Measurements from ENCODE around the gene GLYATL1. TPM values are rescaled to one million over a fixed set of nuclear protein-coding genes. Genes with fewer than 3 reads are reported as not detected.

Gene GLYATL1
- total and polyA plus RNA-seq, 7 donors, result not detected

GRCh38 chr11:58980159-58980843, 41.0 kb downstream of the GLYATL1 start:
- no peak for TF ChIP-seq CTCF (IDR thresholded peaks at IDR 0.05)
- ATAC-seq (no peak), DNase-seq (no peak)
- WGBS, 3 donors, result 60 to 74% (median 61%) methylated on average over 8 of the region's 8 CpGs
- H3K9me3 ChIP-seq, result peaks cover 5% of the 10 kb centered on the region
- H3K36me3 ChIP-seq (ENCODE audit: insufficient read depth in 1 of 2, low read depth in 1 of 2), result no peaks in the 10 kb centered on the region
- no peaks in the 10 kb centered on the region for H3K4me1 ChIP-seq
- no peak overlapping the region for H3K4me3 ChIP-seq
- intact Hi-C loops (cut with DNase I), result loop anchor here in 1 of 2 donors (10.0 kb wide), 1 partner anchor 344 kb away; no protein-coding TSS in a partner anchor
- no peak overlapping the region for H3K27ac ChIP-seq
- no peaks in the 10 kb centered on the region for H3K27me3 ChIP-seq (ENCODE audit: insufficient read depth in 3 of 3, low read length in 2 of 3)

- 69 to 73% (median 70%) methylated on average over 1 of the region's 1 CpG for WGBS, 3 donors
- no peak overlapping the region for H3K4me3 ChIP-seq
- intact Hi-C loops (cut with DNase I), result no loop called here
- peaks cover 0 to 2% (median 0%) of the 10 kb centered on the region in 3 donors for H3K27me3 ChIP-seq (ENCODE audit: insufficient read depth in 3 of 3, low read length in 2 of 3)
- ATAC-seq (no peak), DNase-seq (no peak)
- H3K36me3 ChIP-seq (ENCODE audit: insufficient read depth in 1 of 2, low read depth in 1 of 2), result no peaks in the 10 kb centered on the region
- H3K4me1 ChIP-seq, result no peaks in the 10 kb centered on the region
- H3K9me3 ChIP-seq, result no peaks in the 10 kb centered on the region
- TF ChIP-seq CTCF (IDR thresholded peaks at IDR 0.05), result no peak
- no peak overlapping the region for H3K27ac ChIP-seq
Measured at GRCh38 chr11:58992489-58992888, 53.2 kb downstream of the GLYATL1 start.

GRCh38 chr11:58994171-58994570, 54.9 kb downstream of the GLYATL1 start:
- DNase-seq, result no peak
- Histone ChIP-seq H3K4me3 (no peak overlapping the region), H3K4me1 (no peaks in the 10 kb centered on the region), H3K9me3 (no peaks in the 10 kb centered on the region), H3K27ac (no peak overlapping the region), H3K27me3 (ENCODE audit: insufficient read depth in 3 of 3, low read length in 2 of 3) (peaks cover 0 to 2% (median 0%) of the 10 kb centered on the region in 3 donors), H3K36me3 (ENCODE audit: insufficient read depth in 1 of 2, low read depth in 1 of 2) (no peaks in the 10 kb centered on the region)
- 87 to 92% (median 92%) methylated on average over 3 of the region's 3 CpGs for WGBS, 3 donors
- ATAC-seq, result no peak
- no peak for TF ChIP-seq CTCF (IDR thresholded peaks at IDR 0.05)
- intact Hi-C loops (cut with DNase I), result no loop called here

- Histone ChIP-seq H3K36me3 (ENCODE audit: insufficient read depth in 1 of 2, low read depth in 1 of 2) (no peaks in the 10 kb centered on the region), H3K9me3 (no peaks in the 10 kb centered on the region), H3K27ac (no peak overlapping the region), H3K4me1 (no peaks in the 10 kb centered on the region), H3K4me3 (no peak overlapping the region), H3K27me3 (ENCODE audit: insufficient read depth in 3 of 3, low read length in 2 of 3) (no peaks in the 10 kb centered on the region)
- intact Hi-C loops (cut with DNase I), result no loop called here
- ATAC-seq, result no peak
- no peak for DNase-seq
- 82 to 92% (median 86%) methylated on average over 7 of the region's 7 CpGs for WGBS, 3 donors
- TF ChIP-seq CTCF (IDR thresholded peaks at IDR 0.05), result no peak
Measured at GRCh38 chr11:58998480-58999290, 59.4 kb downstream of the GLYATL1 start.
